GM23248 (cell line): ENCODE data around the gene FARS2. TPM values are rescaled to one million over a fixed set of nuclear protein-coding genes. Genes with fewer than 3 reads are reported as not detected.

Source experiments
- DNase-seq: peaks from one replicate; pipeline ENCODE4 v3.0.0-alpha.2; 2015
- H2AFZ ChIP-seq: fragments of 200-600 bp; sonication (generic); 2 replicates; pipeline ENCODE4 v1.6.1; 2016; ENCODE audit warnings: antibody characterized with exemption
- H3F3A ChIP-seq: fragments of 200-600 bp; sonication (generic); 2 replicates; pipeline ENCODE4 v1.6.1; 2016; ENCODE audit warnings: mild to moderate bottlenecking, antibody characterized with exemption, mixed run types; ENCODE audit not compliant: insufficient read depth
- H3K27ac ChIP-seq: fragments of 200-600 bp; sonication (generic); 2 replicates; pipeline ENCODE4 v1.5.1; 2016; ENCODE audit warnings: mild to moderate bottlenecking
- H3K27me3 ChIP-seq: fragments of 200-600 bp; sonication (generic); replicated peaks from 2 replicates; pipeline ENCODE4 v1.6.1; 2016; ENCODE audit warnings: mild to moderate bottlenecking; ENCODE audit not compliant: insufficient read depth
- H3K36me3 ChIP-seq: fragments of 200-600 bp; sonication (generic); 2 replicates; pipeline ENCODE4 v1.6.1; 2016; ENCODE audit warnings: low read depth, mild to moderate bottlenecking
- H3K4me1 ChIP-seq: fragments of 200-600 bp; sonication (generic); 2 replicates; pipeline ENCODE4 v1.6.1; 2016; ENCODE audit warnings: mild to moderate bottlenecking; ENCODE audit not compliant: insufficient read depth
- H3K4me2 ChIP-seq: fragments of 200-600 bp; sonication (generic); one replicate; pipeline ENCODE4 v1.6.1; 2016; ENCODE audit warnings: mild to moderate bottlenecking; ENCODE audit not compliant: unreplicated experiment
- H3K4me3 ChIP-seq: fragments of 200-600 bp; sonication (generic); 2 replicates; pipeline ENCODE4 v1.5.1; 2016; ENCODE audit warnings: mild to moderate bottlenecking
- H3K79me2 ChIP-seq: fragments of 200-600 bp; sonication (generic); 2 replicates; pipeline ENCODE4 v1.6.1; 2016; ENCODE audit warnings: mild to moderate bottlenecking; ENCODE audit not compliant: insufficient read depth
- H3K9ac ChIP-seq: fragments of 200-600 bp; sonication (generic); 2 replicates; pipeline ENCODE4 v1.6.1; 2016; ENCODE audit warnings: mild to moderate bottlenecking
- H3K9me2 ChIP-seq: fragments of 200-600 bp; sonication (generic); 2 replicates; pipeline ENCODE4 v1.6.1; 2016; ENCODE audit warnings: mixed run types, mild to moderate bottlenecking, moderate library complexity; ENCODE audit not compliant: insufficient read depth
- H3K9me3 ChIP-seq: fragments of 200-600 bp; sonication (generic); one replicate; pipeline ENCODE4 v1.6.1; 2017; ENCODE audit warnings: low read depth
- H4K20me1 ChIP-seq: fragments of 200-600 bp; sonication (generic); 2 replicates; pipeline ENCODE4 v1.6.0; 2016; ENCODE audit not compliant: insufficient read depth
- EZH2 ChIP-seq: fragments of 200-600 bp; sonication (generic); IDR thresholded peaks from 2 replicates; pipeline ENCODE4 v1.6.1; 2018; ENCODE audit warnings: antibody characterized with exemption, mild to moderate bottlenecking; ENCODE audit not compliant: insufficient read depth, poor library complexity, severe bottlenecking
- EZH2phosphoT487 ChIP-seq: fragments of 200-600 bp; sonication (generic); IDR thresholded peaks from 2 replicates; pipeline ENCODE4 v1.6.1; 2018; ENCODE audit warnings: antibody characterized with exemption, moderate library complexity, mild to moderate bottlenecking, low read depth; ENCODE audit not compliant: insufficient read depth
- WGBS, 2 experiments: methylation state at CpG; one replicate each; pipeline ENCODE4 v1.1.6; 2015 to 2017; ENCODE audit warnings: low lambda C conversion rate in 2 of 2, low coverage in 1 of 2; ENCODE audit errors: missing lambda C conversion rate in 2 of 2; 5-methylcytosine and 5-hydroxymethylcytosine counted together
- in situ Hi-C: fragments of 300-500 bp; cut with MboI; formaldehyde crosslinking; loops from 2 replicates; pipeline ENCODE4 v1.15.0; 2020
- polyA plus RNA-seq: library from polyadenylated mRNA; unstranded; fragments of >200 nt; fragmentation: Nextera tagmentation; extraction: Ambion mirVana; gene quantifications from 2 replicates; pipeline ENCODE4 v1.2.1, GENCODE V29; 2016
- total RNA-seq: library from RNA; depleted of rRNA; stranded (reverse); fragments of >200 nt; shearing (Covaris generic); gene quantifications from 2 replicates; pipeline ENCODE4 v1.2.3, GENCODE V29; 2014

The FARS2 gene
- total and polyA plus RNA-seq, 2 experiments from 2014 or later, result 15.1 to 16.5 TPM

GRCh38 chr6:5229356-5229755 lies 32.0 kb upstream of the FARS2 start:
- 94 to 100% methylated on average over 3 of the region's 3 CpGs for WGBS, 2 experiments
- H2AFZ ChIP-seq, result no peak overlapping the region

GRCh38 chr6:5230081-5230480 lies 31.2 kb upstream of the FARS2 start:
- Histone ChIP-seq H3K9ac (no peak overlapping the region), H3K4me2 (peak overlapping the region; percentile 34), H2AFZ (no peak overlapping the region)

More at GRCh38 chr6:5229356-5229755, 32.0 kb upstream of the FARS2 start:
- Histone ChIP-seq H3K79me2 (no peaks in the 10 kb centered on the region), H3K9me3 (no peaks in the 10 kb centered on the region), H3K4me3 (no peak overlapping the region), H3K9me2 (no peaks in the 10 kb centered on the region), H3K36me3 (no peaks in the 10 kb centered on the region), H3F3A (no peaks in the 10 kb centered on the region), H4K20me1 (no peaks in the 10 kb centered on the region), H3K27ac (no peak overlapping the region), H3K4me2 (no peak overlapping the region), H3K9ac (no peak overlapping the region), H3K27me3 (no peaks in the 10 kb centered on the region), H3K4me1 (peaks cover 11% of the 10 kb centered on the region)
- TF ChIP-seq EZH2 (no peak), EZH2phosphoT487 (no peak)
- no peak for DNase-seq
- in situ Hi-C loops, result no loop called here

GRCh38 chr6:5231289-5231688 lies 30.0 kb upstream of the FARS2 start:
- 86 to 97% methylated on average over 2 of the region's 2 CpGs for WGBS, 2 experiments
- no peak overlapping the region for H3K4me2 ChIP-seq
- H3K4me1 ChIP-seq, result peaks cover 11% of the 10 kb centered on the region
- no peak overlapping the region for H3K4me3 ChIP-seq
- H3K36me3 ChIP-seq, result no peaks in the 10 kb centered on the region
- H4K20me1 ChIP-seq, result no peaks in the 10 kb centered on the region
- no peak overlapping the region for H3K9ac ChIP-seq
- in situ Hi-C loops, result no loop called here
- no peaks in the 10 kb centered on the region for H3K9me3 ChIP-seq
- no peaks in the 10 kb centered on the region for H3F3A ChIP-seq
- H2AFZ ChIP-seq, result no peak overlapping the region
- H3K27ac ChIP-seq, result no peak overlapping the region
- TF ChIP-seq EZH2phosphoT487, result no peak
- TF ChIP-seq EZH2, result no peak
- no peak for DNase-seq
- no peaks in the 10 kb centered on the region for H3K79me2 ChIP-seq
- H3K9me2 ChIP-seq, result no peaks in the 10 kb centered on the region
- no peaks in the 10 kb centered on the region for H3K27me3 ChIP-seq

More at GRCh38 chr6:5230081-5230480, 31.2 kb upstream of the FARS2 start:
- no peak for TF ChIP-seq EZH2
- TF ChIP-seq EZH2phosphoT487, result no peak
- no peaks in the 10 kb centered on the region for H3K27me3 ChIP-seq
- no peaks in the 10 kb centered on the region for H3K9me3 ChIP-seq
- in situ Hi-C loops, result no loop called here
- 77 to 78% methylated on average over 4 of the region's 4 CpGs for WGBS, 2 experiments
- DNase-seq, result no peak
- no peaks in the 10 kb centered on the region for H4K20me1 ChIP-seq
- no peaks in the 10 kb centered on the region for H3K79me2 ChIP-seq
- no peak overlapping the region for H3K27ac ChIP-seq
- no peak overlapping the region for H3K4me3 ChIP-seq
- H3K4me1 ChIP-seq, result peaks cover 11% of the 10 kb centered on the region
- no peaks in the 10 kb centered on the region for H3K36me3 ChIP-seq
- no peaks in the 10 kb centered on the region for H3K9me2 ChIP-seq
- no peaks in the 10 kb centered on the region for H3F3A ChIP-seq

- in situ Hi-C loops, result no loop called here
- no peaks in the 10 kb centered on the region for H3K27me3 ChIP-seq
These were observed 26.4 kb upstream of the FARS2 start for GRCh38 chr6:5234874-5235273.

GRCh38 chr6:5235830-5236229 lies 25.5 kb upstream of the FARS2 start:
- Histone ChIP-seq H4K20me1 (no peaks in the 10 kb centered on the region), H3K4me2 (no peak overlapping the region), H2AFZ (no peak overlapping the region), H3K9ac (no peak overlapping the region), H3K27me3 (no peaks in the 10 kb centered on the region), H3F3A (no peaks in the 10 kb centered on the region), H3K79me2 (no peaks in the 10 kb centered on the region), H3K27ac (no peak overlapping the region), H3K4me1 (peaks cover 4% of the 10 kb centered on the region; the same call in 1 of the 2 replicates), H3K9me2 (no peaks in the 10 kb centered on the region), H3K36me3 (no peaks in the 10 kb centered on the region), H3K4me3 (no peak overlapping the region), H3K9me3 (no peaks in the 10 kb centered on the region)
- WGBS, 2 experiments, result 100% methylated on average over 2 of the region's 2 CpGs
- TF ChIP-seq EZH2phosphoT487 (no peak), EZH2 (no peak)
- in situ Hi-C loops, result no loop called here
- no peak for DNase-seq

More at GRCh38 chr6:5234874-5235273, 26.4 kb upstream of the FARS2 start:
- no peak for TF ChIP-seq EZH2phosphoT487
- no peak for TF ChIP-seq EZH2
- H3K4me3 ChIP-seq, result no peak overlapping the region
- H3K9me3 ChIP-seq, result no peaks in the 10 kb centered on the region
- H3K27ac ChIP-seq, result no peak overlapping the region
- peaks cover 11% of the 10 kb centered on the region for H3K4me1 ChIP-seq
- no peak overlapping the region for H3K9ac ChIP-seq
- WGBS, 2 experiments, result 93% methylated on average over 6 of the region's 6 CpGs
- H3K9me2 ChIP-seq, result no peaks in the 10 kb centered on the region
- no peak overlapping the region for H3K4me2 ChIP-seq
- no peaks in the 10 kb centered on the region for H3F3A ChIP-seq
- H3K36me3 ChIP-seq, result no peaks in the 10 kb centered on the region
- no peaks in the 10 kb centered on the region for H4K20me1 ChIP-seq
- no peaks in the 10 kb centered on the region for H3K79me2 ChIP-seq
- no peak overlapping the region for H2AFZ ChIP-seq
- no peak for DNase-seq
